ENCODE measurements around the gene USP37.

USP37 gene

DNA sequence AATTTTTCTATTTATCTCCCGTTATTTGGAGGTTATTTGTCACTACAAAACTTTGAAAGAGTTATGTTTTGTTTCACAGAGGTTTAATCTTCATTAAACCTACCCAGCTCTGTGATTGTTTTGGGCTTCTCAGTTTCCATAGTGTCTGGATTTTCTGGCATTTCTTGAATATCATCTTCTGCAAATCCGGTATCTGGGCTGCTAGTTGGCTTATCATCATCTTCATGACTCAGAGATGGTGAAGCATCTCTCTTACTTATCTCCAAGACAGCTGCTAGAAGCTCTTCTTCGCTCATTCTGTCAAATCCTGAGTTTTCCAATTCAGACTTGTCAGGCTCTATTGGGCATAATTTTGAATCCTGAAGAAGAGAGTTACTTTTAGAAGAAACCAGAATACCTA is 93.6 kb downstream of the USP37 start:
- DNase-seq: no peak

DNA sequence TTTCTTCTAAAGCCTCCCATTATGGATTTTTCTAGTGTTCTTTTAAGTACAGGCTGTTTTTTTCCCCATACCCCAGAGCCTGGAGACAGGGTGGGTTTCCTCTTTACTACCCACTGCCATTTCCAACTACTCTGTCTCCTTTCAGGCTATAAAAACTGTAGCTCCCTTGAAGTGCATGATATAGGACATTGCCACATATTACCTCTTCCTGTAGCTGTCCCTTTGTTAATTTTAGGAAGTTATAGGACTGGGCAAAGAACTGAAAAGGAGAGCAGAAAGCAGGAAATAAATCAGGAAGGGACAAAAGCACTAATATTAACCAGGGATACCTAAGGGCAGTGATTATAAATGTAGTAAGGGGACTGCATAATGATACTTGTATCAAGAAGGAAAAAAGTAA is 95.2 kb downstream of the USP37 start:
- no peak for DNase-seq

DNA sequence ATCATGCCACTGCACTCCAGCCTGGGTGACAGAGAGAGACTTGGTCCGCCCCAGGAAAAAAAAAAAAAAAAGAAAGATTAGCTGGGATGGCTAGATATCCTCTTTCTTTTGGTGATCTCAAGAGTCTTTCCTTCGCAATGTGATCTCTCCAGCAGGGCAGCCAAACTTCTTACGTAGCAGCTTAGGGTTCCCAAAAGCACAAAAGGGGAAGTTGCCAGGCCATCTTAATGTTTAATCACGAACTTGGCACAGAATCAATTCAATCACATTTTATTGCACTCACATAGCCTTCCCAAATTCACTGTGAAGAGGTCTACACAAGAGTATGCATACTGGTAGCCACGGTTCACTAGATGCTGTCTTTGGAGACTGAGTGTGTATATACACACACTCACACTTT is 96.2 kb downstream of the USP37 start:
- no peak for DNase-seq

DNA sequence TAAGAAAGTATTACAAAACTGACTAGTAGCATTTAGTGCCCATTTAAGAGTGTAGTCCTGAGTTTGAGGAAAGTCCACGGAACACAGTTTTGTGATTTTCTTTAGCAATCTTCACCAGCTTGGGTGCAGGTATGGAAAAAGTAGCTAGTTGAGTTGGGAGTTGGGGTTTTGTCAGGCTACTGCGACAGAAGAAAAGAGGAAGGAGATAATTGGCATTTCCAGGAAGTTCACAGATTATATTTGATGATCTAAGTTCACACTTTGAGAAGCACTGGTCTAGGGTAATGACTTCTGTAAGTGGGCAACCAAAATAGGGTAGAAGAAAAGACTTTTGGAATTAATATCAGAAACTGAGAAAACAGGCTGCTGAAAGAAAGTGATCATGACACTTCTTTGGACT is 97.1 kb downstream of the USP37 start:
- no peak for DNase-seq

DNA sequence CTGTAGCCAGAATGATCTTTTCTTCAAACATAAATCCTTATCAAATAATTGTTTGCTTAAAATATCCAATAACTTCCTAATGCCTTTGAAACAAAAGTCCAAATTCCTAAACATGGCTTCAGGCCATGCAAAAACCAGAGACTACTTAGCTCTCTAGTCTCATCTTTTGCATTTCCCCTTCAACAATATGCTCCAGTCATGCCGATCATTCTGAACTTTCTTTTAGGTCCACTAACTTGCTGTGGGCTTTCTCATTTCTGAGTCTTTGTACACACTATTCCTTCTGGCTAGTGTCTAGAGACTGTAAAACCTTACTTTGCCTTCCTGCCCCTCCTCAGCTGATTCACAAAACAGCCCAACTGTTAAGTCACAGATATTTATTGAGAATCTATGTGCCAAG is 97.7 kb downstream of the USP37 start:
- no peak for DNase-seq

DNA sequence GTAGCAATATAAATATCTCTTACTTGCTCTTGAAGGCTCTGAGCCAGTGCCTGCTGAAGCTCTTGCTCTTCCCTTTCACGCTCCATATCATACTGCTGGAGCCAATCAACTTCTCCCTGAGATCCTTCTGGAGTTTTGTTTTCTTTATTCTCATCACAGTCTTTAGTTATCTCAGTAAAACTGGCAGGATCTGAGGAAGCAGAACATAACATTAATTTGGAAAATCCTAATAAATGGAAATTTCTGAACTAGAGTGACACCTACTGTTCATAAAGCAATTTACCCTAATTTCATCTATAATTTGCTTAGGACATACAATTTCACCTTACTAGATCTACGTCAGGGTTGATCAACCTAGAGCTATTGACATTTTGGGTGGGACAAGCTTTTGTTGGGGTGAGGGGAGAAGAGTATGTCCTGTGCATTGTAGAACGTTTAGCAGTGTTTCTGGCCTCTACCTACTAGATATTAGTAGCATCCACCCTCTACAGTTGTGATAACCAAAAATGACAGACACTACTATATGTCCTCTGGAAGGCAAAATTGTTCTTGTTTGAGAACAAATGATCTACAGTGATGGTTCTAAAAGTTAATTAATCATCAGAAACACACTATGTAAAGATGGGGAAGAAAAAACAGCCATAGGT is 102.0 kb downstream of the USP37 start:
- DNase-seq: no peak

DNA sequence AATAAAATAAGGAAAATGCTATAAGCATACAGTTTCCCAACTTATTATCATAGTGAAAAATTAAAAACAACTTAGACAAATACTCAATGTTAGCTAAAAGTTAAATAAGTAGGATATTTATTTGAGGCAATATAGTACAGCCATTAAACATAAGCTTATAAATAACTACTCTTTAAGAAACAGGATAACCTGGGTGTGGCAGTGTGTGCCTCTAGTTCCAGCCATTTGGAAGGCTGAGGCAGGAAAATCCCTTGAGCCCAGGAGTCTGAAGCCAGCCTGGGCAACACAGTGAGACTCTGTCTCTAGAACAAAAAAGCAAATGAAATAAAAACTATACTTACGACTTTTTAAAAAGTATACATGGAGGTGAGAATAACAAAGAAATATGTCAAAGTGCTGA is 109.6 kb downstream of the USP37 start:
- no peak for DNase-seq

DNA sequence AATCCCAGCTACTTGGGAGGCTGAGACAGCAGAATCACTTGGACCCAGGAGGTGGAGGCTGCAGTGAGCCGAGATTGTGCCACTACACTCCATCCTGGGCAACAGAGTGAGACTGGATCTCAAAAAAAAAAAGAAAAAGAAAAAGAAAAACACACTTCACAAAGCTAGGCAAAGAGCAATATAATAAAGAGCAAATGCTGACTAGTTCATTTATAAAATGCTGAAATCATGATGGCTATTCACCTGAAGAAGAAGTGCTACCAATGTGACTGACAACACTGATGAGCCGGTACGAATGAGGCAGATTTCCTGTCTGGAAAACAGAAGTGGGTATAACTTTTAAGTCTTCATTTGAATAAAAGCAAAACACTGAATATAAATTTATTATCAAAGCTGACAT is 111.3 kb downstream of the USP37 start:
- no peak for DNase-seq

DNA sequence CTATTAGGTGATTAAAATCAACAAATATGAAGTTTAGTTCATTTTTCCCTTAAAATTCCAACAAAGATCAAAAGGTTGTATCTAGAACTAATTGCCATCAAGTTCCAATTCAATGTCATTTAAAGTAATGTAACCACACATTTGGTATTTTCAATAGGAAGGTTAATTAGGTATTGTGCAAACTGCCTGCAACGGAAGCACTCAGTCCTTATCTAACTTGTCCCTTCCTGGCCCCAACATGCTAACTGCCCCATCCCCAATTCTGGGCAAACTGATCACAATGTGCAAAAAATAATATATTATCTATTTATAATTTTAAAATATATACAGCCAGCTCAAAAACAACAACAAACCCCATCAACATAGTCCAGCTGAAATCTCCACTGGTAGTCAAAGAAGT is 116.1 kb downstream of the USP37 start:
- no peak for DNase-seq

DNA sequence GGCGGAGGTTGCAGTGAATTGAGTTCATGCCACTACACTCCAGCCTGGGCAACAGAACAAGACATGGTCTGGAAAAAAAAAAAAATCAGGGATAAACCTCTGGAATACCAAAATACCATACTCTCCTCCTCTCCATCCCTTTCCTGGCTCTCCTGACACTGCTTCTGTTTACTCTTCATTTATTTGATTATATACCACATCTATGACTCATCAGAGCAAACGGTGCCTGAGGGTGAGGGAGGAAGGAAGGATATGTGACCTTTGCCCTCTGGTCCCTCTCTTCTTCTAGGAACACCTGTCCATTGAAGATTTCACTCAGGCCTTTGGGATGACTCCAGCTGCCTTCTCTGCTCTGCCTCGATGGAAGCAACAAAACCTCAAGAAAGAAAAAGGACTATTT is 119.2 kb downstream of the USP37 start:
- DNase-seq: peak; percentile 19

DNA sequence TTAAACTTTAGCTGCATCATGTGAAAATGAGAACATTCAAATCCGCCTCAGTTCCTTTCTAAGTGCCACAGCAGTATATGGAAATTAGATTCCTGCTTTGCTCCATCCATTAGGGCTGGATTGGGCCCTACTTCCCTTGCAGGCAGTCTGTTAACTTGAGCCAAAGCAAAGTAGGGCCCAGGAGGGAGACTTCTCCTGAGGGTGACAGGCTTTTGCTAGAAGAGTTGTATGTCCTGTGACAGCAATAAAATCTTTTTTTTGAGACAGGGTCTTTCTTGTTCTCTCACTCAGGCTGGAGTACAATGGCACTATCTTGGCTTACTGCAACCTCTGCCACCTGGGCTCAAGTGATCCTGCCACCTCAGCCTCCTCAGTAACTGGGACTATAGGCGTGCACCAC is 121.1 kb downstream of the USP37 start:
- no peak for DNase-seq

DNA sequence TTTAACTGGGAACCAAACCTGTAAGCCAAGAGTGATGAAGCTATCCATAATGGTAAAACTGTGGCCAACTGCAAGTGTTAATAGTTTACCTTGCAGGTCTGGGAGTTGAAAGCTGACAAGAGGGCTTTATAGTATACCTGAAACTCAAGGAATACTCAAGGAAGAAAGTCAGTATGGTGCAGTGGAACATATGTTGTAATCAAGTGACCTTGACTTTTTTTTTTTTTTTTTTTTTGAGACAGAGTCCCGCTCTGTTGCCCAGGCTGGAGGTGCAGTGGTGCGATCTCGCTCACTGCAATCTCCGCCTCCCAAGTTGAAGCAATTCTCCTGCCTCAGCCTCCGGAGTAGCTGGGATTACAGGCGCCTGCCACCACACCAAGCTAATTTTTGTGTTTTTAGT is 121.6 kb downstream of the USP37 start:
- no peak for DNase-seq

DNA sequence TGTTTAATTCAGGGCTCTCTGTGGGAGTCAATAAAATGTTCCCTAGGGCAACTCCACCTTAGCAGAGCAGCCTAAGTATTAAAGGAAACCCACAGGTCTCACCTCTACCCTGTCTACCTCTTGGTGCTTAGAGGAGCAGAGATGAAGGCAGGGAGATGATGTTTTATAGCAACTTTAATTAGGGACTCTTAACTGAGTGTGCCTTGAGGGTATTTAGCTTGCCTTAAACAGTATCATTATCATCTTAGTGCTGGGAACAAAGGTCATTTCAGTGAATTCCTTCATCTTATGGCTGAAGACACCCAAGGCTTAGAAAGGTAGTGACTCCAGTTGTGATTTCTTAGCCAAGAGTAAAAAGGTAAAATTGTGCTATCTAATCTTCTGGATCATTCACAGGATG is 122.5 kb downstream of the USP37 start:
- DNase-seq: no peak

DNA sequence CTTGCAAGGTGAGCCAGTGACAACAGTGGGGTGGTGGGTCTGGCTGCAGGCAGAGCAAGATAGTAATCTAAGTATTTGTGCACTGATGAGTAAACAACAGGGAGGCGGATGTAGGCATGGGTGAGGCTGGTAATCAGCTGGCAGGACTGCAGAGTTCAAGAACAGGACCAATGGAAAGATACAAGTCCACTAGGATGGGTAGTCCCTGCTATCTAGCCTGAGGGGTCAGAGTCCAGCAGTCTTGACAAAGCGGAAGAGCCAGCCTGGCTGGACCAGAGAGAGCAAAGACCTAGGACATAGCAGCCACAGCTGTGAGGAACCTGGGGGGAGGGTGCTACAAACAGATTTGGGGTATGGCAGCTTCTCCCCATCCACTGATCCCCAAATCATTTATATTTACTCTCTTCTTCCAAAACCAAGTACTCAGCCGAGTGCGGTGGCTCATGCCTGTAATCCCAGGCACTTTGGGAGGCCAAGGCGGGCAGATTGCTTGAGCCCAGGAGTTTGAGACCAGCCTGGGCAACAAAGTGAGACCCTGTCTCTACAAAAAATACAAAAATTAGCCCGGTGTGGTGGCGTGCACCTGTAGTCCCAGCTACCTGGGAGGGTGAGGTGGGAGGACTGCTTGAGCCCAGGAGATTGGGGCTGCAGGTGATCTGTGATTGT is 123.3 kb downstream of the USP37 start:
- no peak for DNase-seq

DNA sequence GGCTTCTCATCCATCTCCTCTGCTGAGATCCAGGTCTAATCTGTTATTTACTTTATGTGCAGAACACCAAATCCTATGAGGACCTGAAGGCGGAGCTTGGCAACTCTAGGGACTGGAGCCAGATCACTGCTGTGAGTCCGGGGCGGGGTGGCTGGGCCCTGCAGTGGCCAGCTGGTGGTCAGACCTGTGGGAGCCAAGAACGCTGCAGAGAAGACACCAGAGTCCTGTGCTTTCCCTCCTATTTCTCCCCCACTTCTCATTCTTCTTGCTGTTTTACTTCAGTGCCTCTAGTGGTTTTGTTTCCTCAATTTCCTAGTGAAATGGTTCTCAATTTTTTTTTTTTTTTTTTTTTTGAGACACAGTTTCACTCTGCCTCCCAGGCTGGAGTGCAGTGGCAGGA is 129.6 kb downstream of the USP37 start:
- no peak for DNase-seq

DNA sequence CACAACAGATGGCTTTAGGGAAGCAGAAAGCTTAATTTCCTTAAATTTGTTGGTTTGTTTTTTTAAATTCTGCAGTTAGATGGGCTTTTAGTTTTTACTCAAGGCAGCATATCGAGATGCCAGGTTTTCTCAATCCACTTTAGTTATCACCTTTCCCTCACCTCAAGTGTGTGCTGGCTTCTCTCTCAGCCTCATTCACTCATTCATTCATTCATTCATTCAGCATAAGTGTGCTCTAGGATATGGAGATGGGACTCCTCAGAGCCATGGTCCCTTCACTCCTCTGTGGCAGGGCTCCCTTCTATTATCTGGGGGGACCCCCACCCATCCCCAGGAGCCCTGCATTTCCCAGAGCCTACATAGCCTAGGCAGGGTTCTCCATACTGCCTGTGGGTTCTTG is 130.2 kb downstream of the USP37 start:
- no peak for DNase-seq

DNA sequence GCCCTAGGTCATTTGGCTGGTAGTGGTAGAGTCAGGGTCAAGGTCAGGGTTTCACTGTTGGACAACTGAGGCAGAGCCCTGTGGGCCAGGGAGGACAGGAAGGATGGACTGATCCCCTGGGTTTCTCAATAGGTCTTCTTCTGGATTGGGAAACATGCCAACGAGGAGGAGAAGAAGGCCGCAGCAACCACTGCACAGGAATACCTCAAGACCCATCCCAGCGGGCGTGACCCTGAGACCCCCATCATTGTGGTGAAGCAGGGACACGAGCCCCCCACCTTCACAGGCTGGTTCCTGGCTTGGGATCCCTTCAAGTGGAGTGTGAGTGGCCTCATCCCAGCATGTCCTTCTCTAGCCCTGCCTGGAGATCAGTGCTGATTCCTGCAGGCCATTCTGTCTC is 131.2 kb downstream of the USP37 start:
- no peak for DNase-seq

DNA sequence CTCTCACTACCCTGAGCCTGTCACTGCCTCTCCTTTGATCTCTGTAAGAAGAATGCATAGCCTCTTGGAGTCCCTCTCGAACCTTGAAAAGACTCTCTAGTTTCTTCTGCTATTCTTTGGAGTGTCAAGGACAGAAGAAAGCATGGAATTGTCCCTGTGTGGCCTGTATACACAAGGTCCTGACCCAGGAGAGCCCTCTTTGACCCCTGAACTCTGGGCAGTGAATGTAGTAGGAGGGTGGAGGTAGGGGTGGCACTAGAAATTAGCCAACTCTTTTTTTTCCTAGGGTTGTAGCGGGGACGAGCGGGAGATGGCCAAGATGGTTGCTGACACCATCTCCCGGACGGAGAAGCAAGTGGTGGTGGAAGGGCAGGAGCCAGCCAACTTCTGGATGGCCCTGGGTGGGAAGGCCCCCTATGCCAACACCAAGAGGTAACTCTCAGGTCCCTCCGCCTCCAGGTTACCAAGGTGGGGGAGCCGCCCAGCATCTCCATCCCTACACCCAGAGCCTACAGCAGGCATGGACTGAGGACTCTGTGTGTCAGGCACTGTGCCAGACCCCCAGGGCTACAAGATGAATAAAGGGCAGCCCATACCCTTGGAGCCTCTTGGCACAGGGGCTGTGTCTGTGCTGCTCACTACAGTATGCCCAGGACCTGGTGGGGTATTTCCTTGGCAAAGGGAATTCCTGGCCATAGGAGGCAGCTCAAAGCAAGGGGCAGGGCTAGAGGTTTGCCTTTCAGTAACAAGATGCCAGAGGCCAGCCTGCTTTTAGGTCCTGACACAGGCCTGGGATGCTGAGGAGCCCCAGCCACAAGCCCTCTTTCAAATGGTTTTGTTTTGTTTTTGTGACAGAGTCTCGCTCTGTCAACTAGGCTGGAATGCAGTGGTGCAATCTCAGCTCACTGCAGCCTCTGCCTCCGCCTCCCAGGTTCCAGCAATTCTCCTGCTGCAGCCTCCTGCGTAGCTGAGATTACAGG is 132.9 kb downstream of the USP37 start:
- no peak for DNase-seq

DNA sequence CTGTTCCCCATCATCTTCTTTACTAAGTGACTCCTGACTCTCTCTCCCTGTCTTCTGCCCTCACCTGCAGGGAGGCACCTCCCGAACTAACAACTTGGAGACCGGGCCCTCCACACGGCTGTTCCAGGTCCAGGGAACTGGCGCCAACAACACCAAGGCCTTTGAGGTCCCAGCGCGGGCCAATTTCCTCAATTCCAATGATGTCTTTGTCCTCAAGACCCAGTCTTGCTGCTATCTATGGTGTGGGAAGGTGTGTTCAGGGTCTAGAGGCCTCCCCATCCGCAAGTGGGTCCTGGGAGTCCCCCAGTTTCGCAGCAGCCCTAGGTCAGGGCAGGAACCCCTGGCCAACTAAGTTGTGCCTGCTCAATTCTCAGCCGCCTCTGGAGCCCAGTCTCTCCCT is 133.7 kb downstream of the USP37 start:
- DNase-seq: no peak

DNA sequence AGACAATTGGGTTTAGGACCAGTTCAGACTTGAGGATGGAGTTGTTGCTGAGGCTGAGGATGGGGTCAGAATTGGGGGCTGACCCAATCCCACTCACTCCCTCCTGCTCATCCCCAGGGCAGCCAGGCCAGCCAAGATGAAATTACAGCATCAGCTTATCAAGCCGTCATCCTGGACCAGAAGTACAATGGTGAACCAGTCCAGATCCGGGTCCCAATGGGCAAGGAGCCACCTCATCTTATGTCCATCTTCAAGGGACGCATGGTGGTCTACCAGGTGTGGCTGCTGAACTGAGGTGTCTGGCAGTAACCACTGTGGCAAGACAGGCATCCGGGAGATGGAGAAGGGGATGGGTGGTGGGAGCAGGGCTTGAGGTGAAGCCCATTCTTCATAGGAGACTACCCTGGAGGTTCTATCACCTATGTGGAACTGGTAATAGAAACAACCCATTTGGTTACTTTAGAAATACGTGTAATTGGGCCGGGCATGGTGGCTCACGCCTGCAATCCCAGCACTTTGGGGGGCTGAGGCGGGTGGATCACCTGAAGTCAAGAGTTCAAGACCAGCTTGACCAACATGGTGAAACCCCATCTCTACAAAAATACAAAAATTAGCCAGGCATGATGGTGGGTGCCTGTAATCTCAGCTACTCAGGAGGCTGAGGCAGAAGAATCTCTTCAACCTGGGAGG is 135.3 kb downstream of the USP37 start:
- DNase-seq: no peak

DNA sequence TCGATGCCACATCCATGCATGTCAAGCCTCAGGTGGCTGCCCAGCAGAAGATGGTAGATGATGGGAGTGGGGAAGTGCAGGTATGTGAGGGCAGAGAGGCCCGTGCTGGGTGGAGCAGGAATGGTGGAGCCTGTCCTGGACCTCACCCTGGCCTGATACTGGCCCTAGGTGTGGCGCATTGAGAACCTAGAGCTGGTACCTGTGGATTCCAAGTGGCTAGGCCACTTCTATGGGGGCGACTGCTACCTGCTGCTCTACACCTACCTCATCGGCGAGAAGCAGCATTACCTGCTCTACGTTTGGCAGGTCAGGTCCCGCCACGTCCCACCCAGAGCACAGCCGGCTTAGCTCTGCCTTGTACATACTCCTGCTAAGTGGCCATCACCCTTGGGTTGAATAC is 136.3 kb downstream of the USP37 start:
- no peak for DNase-seq

DNA sequence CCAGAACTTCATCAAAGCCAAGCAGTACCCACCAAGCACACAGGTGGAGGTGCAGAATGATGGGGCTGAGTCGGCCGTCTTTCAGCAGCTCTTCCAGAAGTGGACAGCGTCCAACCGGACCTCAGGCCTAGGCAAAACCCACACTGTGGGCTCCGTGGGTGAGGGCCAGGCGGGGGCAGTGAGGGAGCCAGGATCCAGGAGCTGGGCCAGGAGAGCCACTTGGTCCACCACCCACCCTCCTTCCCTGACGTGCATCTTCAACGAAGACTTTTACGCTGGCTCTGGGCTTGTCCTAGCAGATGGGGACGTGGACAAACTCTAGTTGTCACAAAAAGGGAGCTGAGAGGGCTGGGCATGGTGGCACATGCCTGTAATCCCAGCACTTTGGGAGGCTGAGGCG is 137.4 kb downstream of the USP37 start:
- DNase-seq: no peak

DNA sequence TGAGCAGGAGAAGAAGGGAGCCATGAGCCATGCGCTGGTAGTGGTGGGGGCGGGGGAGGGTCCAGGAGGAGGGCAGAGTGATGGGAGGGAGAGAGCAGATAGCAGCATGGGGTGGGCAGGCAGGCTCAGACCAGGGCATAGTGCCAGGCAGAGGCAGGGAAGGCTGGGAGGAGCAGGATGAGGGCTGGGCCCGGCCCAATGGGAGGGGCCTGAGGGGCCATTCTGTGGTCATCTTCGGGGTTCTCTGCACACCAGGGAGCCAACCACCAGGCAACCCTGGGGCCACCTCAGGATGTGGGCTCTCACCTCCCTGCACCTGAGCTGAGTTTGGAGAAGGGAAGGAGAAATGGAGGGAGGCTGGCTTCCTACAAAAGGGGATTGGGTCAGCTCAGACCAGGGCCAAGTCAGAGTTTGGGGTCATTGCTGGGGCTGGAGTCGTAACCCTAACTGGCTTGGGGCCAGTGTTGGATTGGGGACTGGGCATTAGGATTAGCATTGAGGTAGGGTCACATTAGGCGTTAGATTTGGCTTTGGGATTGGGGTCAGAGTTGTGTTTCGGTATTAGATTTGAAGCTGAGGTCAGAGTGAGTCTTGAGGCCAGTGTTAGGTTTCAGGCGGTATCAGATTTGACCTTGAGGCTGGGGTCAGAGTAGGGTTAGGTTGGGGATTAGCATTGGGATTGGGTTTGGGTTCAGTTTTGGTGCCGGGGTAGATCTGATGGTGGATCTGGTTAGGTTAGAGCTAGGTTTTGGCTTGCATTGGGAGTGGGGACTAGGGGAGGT is 138.0 kb downstream of the USP37 start:
- no peak for DNase-seq

Data from DMS153 (cell line).